Measurements from ENCODE around the gene MDC1.

DNA sequence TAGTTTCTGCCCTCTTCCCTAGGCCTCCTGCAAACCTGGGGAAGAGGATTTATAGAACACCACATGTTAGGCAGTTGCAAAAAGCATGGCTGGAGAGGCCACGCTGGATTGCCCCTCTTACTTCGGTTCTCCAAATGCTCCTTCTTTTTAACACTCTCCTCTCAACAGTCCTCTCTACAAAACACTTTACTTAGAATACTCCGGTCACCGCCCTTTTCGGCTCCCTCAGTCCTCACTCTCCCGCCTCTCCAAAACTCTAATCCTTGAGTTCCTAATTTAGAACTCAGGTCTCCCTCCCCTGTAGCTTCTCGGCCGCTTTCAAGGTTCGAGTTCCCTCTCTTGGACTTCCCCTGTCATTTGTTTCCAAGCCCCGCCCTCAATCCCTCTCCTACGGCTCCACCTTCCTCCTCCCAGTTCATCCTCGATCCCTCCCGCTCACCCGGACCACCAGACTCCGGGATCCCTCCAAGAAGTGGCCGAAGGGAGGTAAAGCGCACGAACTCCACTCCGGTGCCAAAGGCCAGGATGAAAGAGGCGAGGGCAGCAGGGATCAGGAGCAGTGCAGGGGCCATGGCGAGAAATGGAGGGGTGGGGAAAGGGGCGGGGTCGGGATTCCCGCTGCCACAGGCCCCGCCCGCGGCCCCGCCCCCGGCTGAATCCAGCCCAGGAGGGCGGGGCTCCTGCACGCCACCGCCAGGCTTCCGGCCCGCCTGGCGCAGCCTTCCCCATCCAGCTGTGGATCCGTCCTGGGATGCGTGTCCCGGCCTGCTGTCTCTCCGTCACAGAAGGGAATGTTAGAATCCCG, 26.5 kb downstream of the MDC1 start, which contains the start of gene NRM:
- TF ChIP-seq, protein P1, sequence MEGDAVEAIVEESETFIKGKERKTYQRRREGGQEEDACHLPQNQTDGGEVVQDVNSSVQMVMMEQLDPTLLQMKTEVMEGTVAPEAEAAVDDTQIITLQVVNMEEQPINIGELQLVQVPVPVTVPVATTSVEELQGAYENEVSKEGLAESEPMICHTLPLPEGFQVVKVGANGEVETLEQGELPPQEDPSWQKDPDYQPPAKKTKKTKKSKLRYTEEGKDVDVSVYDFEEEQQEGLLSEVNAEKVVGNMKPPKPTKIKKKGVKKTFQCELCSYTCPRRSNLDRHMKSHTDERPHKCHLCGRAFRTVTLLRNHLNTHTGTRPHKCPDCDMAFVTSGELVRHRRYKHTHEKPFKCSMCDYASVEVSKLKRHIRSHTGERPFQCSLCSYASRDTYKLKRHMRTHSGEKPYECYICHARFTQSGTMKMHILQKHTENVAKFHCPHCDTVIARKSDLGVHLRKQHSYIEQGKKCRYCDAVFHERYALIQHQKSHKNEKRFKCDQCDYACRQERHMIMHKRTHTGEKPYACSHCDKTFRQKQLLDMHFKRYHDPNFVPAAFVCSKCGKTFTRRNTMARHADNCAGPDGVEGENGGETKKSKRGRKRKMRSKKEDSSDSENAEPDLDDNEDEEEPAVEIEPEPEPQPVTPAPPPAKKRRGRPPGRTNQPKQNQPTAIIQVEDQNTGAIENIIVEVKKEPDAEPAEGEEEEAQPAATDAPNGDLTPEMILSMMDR (IDR thresholded peaks at IDR 0.05) = no peak
- peak; percentile 41 to 83 (median 76) for TF ChIP-seq POLR2AphosphoS5 (IDR thresholded peaks at IDR 0.05)

Data from sigmoid colon (tissue), 4 donors.